Measurements from ENCODE around the gene BAHCC1.

GRCh38 chr17:81457401-81457800, 62.1 kb downstream of the BAHCC1 start:
- TF ChIP-seq, protein P1, sequence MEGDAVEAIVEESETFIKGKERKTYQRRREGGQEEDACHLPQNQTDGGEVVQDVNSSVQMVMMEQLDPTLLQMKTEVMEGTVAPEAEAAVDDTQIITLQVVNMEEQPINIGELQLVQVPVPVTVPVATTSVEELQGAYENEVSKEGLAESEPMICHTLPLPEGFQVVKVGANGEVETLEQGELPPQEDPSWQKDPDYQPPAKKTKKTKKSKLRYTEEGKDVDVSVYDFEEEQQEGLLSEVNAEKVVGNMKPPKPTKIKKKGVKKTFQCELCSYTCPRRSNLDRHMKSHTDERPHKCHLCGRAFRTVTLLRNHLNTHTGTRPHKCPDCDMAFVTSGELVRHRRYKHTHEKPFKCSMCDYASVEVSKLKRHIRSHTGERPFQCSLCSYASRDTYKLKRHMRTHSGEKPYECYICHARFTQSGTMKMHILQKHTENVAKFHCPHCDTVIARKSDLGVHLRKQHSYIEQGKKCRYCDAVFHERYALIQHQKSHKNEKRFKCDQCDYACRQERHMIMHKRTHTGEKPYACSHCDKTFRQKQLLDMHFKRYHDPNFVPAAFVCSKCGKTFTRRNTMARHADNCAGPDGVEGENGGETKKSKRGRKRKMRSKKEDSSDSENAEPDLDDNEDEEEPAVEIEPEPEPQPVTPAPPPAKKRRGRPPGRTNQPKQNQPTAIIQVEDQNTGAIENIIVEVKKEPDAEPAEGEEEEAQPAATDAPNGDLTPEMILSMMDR (IDR thresholded peaks at IDR 0.05), result no peak
- TF ChIP-seq EZH2 (IDR thresholded peaks at IDR 0.05), result no peak

Measured in neural progenitor cell (in vitro differentiated cells).